SK-N-SH treated with all-trans-retinoic acid at 6 μM for 48 hours (cell line): ENCODE measurements around the gene DRD4.

Experiments
- ATAC-seq: fragments of 200-7000 bp; cut with Tn5 transposase; 3 replicates; pipeline ENCODE4 v1.9.1; 2020; ENCODE audit warnings: mild to moderate bottlenecking, moderate library complexity
- ARNTL ChIP-seq: fragments of 450-650 bp; formaldehyde crosslinking; IDR thresholded peaks from 2 replicates; pipeline ENCODE4 v1.5.0; 2020; ENCODE audit warnings: low read depth, mild to moderate bottlenecking, moderate library complexity, borderline replicate concordance
- BACH2 ChIP-seq: fragments of 250-450 bp; sonication (Bioruptor Pico); IDR thresholded peaks from 2 replicates; pipeline ENCODE4 v1.9.0; 2021; ENCODE audit warnings: mild to moderate bottlenecking, borderline replicate concordance
- CSDC2 ChIP-seq: fragments of 250-450 bp; sonication (Bioruptor Pico); IDR thresholded peaks from 2 replicates; pipeline ENCODE4 v1.5.0; 2020; ENCODE audit warnings: mild to moderate bottlenecking, moderate library complexity
- ESRRG ChIP-seq: fragments of 250-450 bp; sonication (Bioruptor Pico); IDR thresholded peaks from 2 replicates; pipeline ENCODE4 v1.6.1; 2021; ENCODE audit warnings: mild to moderate bottlenecking
- GLIS3 ChIP-seq: fragments of 250-450 bp; sonication (Bioruptor Pico); IDR thresholded peaks from 2 replicates; pipeline ENCODE4 v1.5.0; 2020; ENCODE audit warnings: mild to moderate bottlenecking, moderate library complexity
- ISL1 ChIP-seq: fragments of 250-450 bp; sonication (Bioruptor Pico); IDR thresholded peaks from 2 replicates; pipeline ENCODE4 v2.1.2; 2022; ENCODE audit warnings: mild to moderate bottlenecking, moderate library complexity
- OSR1 ChIP-seq: fragments of 250-450 bp; sonication (Bioruptor Pico); IDR thresholded peaks from 2 replicates; pipeline ENCODE4 v1.8.0; 2022; ENCODE audit warnings: moderate library complexity, mild to moderate bottlenecking, inconsistent platforms
- PPARA ChIP-seq: fragments of 250-450 bp; sonication (Bioruptor Pico); IDR thresholded peaks from 2 replicates; pipeline ENCODE4 v1.5.0; 2020; ENCODE audit warnings: mild to moderate bottlenecking, borderline replicate concordance
- SNAI2 ChIP-seq: fragments of 250-450 bp; sonication (Bioruptor Pico); IDR thresholded peaks from 2 replicates; pipeline ENCODE4 v1.5.0; 2020; ENCODE audit warnings: mild to moderate bottlenecking, moderate library complexity
- TCF4 ChIP-seq: fragments of 250-450 bp; sonication (Bioruptor Pico); IDR thresholded peaks from 2 replicates; pipeline ENCODE4 v1.8.0; 2021; ENCODE audit warnings: mild to moderate bottlenecking, moderate library complexity, borderline replicate concordance
- TOX ChIP-seq: fragments of 250-450 bp; sonication (Bioruptor Pico); IDR thresholded peaks from 2 replicates; pipeline ENCODE4 v1.8.0; 2021; ENCODE audit warnings: mild to moderate bottlenecking, moderate library complexity, borderline replicate concordance
- ZC3H10 ChIP-seq: fragments of 250-450 bp; sonication (Bioruptor Pico); IDR thresholded peaks from 2 replicates; pipeline ENCODE4 v1.5.1; 2021; ENCODE audit warnings: mild to moderate bottlenecking, moderate library complexity
- ZFP3 ChIP-seq: fragments of 250-450 bp; sonication (Bioruptor Pico); IDR thresholded peaks from 2 replicates; pipeline ENCODE4 v1.5.0; 2020; ENCODE audit warnings: mild to moderate bottlenecking, moderate library complexity
- ZFP30 ChIP-seq: fragments of 450-650 bp; formaldehyde crosslinking; IDR thresholded peaks from 2 replicates; pipeline ENCODE4 v1.5.0; 2022; ENCODE audit warnings: mild to moderate bottlenecking, moderate library complexity
- ZNF565 ChIP-seq: fragments of 450-650 bp; formaldehyde crosslinking; conservative IDR thresholded peaks from 2 replicates; pipeline ENCODE4 v1.5.0; 2020; ENCODE audit warnings: low read depth, mild to moderate bottlenecking, moderate library complexity
- ZNF70 ChIP-seq: fragments of 450-650 bp; formaldehyde crosslinking; IDR thresholded peaks from 2 replicates; pipeline ENCODE4 v1.5.0; 2020; ENCODE audit warnings: mild to moderate bottlenecking, moderate library complexity
- ZNF8 ChIP-seq: fragments of 450-650 bp; formaldehyde crosslinking; IDR thresholded peaks from 2 replicates; pipeline ENCODE4 v1.5.0; 2020; ENCODE audit warnings: mild to moderate bottlenecking, moderate library complexity
- TF ChIP-seq, protein P1 (sequence below): fragments of 250-450 bp; sonication (Bioruptor Pico); IDR thresholded peaks from 2 replicates; pipeline ENCODE4 v1.5.1; 2020; ENCODE audit warnings: low read depth, mild to moderate bottlenecking, moderate library complexity
- TF ChIP-seq, protein P2 (sequence below): fragments of 250-450 bp; sonication (Bioruptor Pico); IDR thresholded peaks from 2 replicates; pipeline ENCODE4 v1.8.0; 2021; ENCODE audit warnings: low read depth, mild to moderate bottlenecking, moderate library complexity, borderline replicate concordance
- TF ChIP-seq, protein P3 (sequence below): fragments of 250-450 bp; sonication (Bioruptor Pico); IDR thresholded peaks from 2 replicates; pipeline ENCODE4 v1.8.0; 2020; ENCODE audit warnings: mild to moderate bottlenecking, moderate library complexity, borderline replicate concordance
- TF ChIP-seq, protein P4 (sequence below): fragments of 250-450 bp; sonication (Bioruptor Pico); IDR thresholded peaks from 2 replicates; pipeline ENCODE4 v1.5.1; 2021; ENCODE audit warnings: mild to moderate bottlenecking, moderate library complexity
- TF ChIP-seq, protein P5 (sequence below): fragments of 250-450 bp; sonication (Bioruptor Pico); IDR thresholded peaks from 2 replicates; pipeline ENCODE4 v1.5.0; 2020; ENCODE audit warnings: mild to moderate bottlenecking, moderate library complexity

The DRD4 gene

DNA sequence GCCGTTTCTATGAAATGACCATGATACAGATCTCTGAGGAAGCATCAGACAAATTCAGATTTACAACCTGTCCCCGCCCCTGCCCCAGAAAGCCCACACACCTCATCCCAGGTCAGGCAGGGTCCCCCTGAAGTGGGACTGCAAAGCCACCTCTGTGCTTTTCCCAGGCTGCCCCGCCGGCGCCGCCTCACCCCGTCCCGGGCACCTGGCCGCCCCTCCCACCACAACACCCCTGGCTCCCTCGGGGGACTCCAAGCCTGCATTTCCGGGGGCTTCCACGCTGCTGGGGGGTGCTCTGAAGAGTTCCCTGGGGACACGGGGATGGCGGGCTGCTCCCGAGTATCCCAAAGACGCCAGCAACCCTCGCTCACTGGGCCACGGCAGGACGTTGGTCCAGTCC lies 23.2 kb downstream of the DRD4 start:
- no peak for ATAC-seq
- TF ChIP-seq ZFP30, result no peak
- no peak for TF ChIP-seq SNAI2
- no peak for TF ChIP-seq GLIS3 (CRISPR knock-in tag)
- no peak for TF ChIP-seq ESRRG (CRISPR knock-in tag)
- no peak for TF ChIP-seq ZNF565 (CRISPR knock-in tag)
- TF ChIP-seq ARNTL (CRISPR knock-in tag), result no peak
- TF ChIP-seq, protein P1, sequence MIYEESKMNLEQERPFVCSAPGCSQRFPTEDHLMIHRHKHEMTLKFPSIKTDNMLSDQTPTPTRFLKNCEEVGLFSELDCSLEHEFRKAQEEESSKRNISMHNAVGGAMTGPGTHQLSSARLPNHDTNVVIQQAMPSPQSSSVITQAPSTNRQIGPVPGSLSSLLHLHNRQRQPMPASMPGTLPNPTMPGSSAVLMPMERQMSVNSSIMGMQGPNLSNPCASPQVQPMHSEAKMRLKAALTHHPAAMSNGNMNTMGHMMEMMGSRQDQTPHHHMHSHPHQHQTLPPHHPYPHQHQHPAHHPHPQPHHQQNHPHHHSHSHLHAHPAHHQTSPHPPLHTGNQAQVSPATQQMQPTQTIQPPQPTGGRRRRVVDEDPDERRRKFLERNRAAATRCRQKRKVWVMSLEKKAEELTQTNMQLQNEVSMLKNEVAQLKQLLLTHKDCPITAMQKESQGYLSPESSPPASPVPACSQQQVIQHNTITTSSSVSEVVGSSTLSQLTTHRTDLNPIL, result no peak
- no peak for TF ChIP-seq BACH2
- no peak for TF ChIP-seq ISL1 (CRISPR knock-in tag)
- TF ChIP-seq, protein P2, sequence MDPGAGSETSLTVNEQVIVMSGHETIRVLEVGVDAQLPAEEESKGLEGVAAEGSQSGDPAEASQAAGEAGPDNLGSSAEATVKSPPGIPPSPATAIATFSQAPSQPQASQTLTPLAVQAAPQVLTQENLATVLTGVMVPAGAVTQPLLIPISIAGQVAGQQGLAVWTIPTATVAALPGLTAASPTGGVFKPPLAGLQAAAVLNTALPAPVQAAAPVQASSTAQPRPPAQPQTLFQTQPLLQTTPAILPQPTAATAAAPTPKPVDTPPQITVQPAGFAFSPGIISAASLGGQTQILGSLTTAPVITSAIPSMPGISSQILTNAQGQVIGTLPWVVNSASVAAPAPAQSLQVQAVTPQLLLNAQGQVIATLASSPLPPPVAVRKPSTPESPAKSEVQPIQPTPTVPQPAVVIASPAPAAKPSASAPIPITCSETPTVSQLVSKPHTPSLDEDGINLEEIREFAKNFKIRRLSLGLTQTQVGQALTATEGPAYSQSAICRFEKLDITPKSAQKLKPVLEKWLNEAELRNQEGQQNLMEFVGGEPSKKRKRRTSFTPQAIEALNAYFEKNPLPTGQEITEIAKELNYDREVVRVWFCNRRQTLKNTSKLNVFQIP, result no peak
- TF ChIP-seq, protein P3, sequence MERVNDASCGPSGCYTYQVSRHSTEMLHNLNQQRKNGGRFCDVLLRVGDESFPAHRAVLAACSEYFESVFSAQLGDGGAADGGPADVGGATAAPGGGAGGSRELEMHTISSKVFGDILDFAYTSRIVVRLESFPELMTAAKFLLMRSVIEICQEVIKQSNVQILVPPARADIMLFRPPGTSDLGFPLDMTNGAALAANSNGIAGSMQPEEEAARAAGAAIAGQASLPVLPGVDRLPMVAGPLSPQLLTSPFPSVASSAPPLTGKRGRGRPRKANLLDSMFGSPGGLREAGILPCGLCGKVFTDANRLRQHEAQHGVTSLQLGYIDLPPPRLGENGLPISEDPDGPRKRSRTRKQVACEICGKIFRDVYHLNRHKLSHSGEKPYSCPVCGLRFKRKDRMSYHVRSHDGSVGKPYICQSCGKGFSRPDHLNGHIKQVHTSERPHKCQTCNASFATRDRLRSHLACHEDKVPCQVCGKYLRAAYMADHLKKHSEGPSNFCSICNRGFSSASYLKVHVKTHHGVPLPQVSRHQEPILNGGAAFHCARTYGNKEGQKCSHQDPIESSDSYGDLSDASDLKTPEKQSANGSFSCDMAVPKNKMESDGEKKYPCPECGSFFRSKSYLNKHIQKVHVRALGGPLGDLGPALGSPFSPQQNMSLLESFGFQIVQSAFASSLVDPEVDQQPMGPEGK (CRISPR knock-in tag), result no peak
- TF ChIP-seq PPARA (CRISPR knock-in tag), result no peak
- TF ChIP-seq, protein P4, sequence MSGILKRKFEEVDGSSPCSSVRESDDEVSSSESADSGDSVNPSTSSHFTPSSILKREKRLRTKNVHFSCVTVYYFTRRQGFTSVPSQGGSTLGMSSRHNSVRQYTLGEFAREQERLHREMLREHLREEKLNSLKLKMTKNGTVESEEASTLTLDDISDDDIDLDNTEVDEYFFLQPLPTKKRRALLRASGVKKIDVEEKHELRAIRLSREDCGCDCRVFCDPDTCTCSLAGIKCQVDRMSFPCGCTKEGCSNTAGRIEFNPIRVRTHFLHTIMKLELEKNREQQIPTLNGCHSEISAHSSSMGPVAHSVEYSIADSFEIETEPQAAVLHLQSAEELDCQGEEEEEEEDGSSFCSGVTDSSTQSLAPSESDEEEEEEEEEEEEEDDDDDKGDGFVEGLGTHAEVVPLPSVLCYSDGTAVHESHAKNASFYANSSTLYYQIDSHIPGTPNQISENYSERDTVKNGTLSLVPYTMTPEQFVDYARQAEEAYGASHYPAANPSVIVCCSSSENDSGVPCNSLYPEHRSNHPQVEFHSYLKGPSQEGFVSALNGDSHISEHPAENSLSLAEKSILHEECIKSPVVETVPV (CRISPR knock-in tag), result no peak
- TF ChIP-seq, protein P5, sequence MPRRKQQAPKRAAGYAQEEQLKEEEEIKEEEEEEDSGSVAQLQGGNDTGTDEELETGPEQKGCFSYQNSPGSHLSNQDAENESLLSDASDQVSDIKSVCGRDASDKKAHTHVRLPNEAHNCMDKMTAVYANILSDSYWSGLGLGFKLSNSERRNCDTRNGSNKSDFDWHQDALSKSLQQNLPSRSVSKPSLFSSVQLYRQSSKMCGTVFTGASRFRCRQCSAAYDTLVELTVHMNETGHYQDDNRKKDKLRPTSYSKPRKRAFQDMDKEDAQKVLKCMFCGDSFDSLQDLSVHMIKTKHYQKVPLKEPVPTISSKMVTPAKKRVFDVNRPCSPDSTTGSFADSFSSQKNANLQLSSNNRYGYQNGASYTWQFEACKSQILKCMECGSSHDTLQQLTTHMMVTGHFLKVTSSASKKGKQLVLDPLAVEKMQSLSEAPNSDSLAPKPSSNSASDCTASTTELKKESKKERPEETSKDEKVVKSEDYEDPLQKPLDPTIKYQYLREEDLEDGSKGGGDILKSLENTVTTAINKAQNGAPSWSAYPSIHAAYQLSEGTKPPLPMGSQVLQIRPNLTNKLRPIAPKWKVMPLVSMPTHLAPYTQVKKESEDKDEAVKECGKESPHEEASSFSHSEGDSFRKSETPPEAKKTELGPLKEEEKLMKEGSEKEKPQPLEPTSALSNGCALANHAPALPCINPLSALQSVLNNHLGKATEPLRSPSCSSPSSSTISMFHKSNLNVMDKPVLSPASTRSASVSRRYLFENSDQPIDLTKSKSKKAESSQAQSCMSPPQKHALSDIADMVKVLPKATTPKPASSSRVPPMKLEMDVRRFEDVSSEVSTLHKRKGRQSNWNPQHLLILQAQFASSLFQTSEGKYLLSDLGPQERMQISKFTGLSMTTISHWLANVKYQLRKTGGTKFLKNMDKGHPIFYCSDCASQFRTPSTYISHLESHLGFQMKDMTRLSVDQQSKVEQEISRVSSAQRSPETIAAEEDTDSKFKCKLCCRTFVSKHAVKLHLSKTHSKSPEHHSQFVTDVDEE, result no peak
- no peak for TF ChIP-seq ZC3H10

DNA sequence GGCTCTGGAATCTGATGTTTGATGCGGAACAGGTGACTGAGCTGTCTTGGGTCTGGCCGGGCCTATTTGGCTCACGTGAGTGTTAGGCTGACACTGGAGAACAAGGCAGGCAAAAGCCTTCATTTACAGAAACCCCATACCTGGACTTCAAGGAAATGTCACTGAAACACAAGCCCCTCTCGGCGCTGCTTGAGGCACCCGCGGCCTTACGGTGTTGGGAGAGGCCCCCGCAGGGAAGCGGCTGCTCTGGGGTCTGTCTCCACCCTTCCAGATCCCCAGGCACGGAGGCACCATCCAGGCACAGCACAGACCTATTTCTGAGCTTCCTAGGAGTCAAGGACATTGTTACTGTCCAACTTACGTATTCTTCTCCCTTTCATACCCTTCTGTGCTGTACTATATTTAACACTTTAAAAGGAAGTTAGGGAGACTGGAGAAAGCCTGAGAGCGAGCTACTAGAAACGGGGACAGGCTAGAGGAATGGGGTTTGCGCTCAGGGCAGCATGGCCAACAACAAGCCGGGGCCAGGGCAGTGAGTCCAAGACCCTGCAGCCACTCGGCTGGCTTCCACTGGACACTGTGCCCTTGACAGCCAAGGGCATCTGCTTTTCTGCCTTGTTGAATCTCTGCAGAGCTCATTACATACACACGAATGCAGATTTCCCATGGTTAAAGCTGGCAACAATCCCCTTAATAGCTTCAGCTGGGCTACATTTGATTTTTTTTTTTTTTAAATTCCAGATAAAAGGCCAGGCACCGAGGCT lies 23.8 kb downstream of the DRD4 start:
- no peak for ATAC-seq
- TF ChIP-seq, protein P2, result no peak
- TF ChIP-seq, protein P3 (CRISPR knock-in tag), result no peak
- TF ChIP-seq ARNTL (CRISPR knock-in tag), result no peak
- TF ChIP-seq ZC3H10, result no peak
- TF ChIP-seq ZNF70 (CRISPR knock-in tag), result no peak
- TF ChIP-seq TOX, result no peak
- TF ChIP-seq PPARA (CRISPR knock-in tag), result no peak
- no peak for TF ChIP-seq CSDC2 (CRISPR knock-in tag)
- TF ChIP-seq ZNF8 (CRISPR knock-in tag), result no peak
- TF ChIP-seq ZFP30, result no peak
- TF ChIP-seq TCF4 (CRISPR knock-in tag), result no peak
- TF ChIP-seq SNAI2, result no peak
- TF ChIP-seq GLIS3 (CRISPR knock-in tag), result no peak
- no peak for TF ChIP-seq OSR1 (CRISPR knock-in tag)
- TF ChIP-seq ZNF565 (CRISPR knock-in tag), result no peak
- no peak for TF ChIP-seq BACH2
- TF ChIP-seq ZFP3, result no peak
- TF ChIP-seq ESRRG (CRISPR knock-in tag), result no peak
- TF ChIP-seq, protein P5, result no peak
